GM21360 (cell line): ENCODE results near the gene UXS1.

Source experiments
- ATAC-seq: cut with Tn5 transposase; IDR thresholded peaks from one replicate; pipeline ENCODE4 v1.9.1; 2021; ENCODE audit warnings: mild to moderate bottlenecking, moderate library complexity; ENCODE audit not compliant: unreplicated experiment

UXS1 gene

DNA sequence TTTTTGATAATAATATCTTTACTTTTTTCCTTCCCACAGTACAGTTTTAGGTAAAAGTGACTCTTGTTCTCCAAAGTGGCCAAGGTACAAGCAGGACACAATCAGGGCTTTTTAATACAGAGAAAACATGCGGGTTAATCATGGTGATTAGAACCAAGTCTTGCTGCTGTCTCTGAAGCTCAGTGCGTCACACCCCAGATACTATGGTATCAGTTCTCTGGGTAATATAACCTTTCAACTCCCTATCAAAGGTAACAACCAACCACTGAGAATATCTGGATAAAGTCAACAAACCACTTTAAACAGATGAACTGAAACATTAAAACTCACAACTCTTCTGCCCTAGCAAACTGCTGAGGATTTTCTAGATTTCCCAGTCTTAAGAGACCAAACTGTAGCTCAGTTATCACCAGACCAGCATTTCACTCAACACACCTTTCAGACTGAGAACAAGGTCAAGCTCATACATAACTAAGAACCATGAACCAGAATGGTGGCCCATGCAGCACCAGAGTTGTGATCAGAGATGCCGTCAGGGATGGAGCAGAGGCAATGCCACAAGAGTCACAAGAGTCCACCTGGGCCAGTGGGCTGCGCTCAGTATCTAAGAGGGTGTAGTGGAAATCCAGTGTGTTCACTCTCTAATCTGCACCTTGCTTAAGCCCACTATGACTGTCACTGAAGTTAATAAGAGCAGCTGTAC is 103.0 kb downstream of the UXS1 start:
- no peak for ATAC-seq

- ATAC-seq, result no peak
These were observed 104.5 kb downstream of the UXS1 start for GRCh38 chr2:106089611-106090010.

- ATAC-seq, result no peak
These were observed 108.7 kb downstream of the UXS1 start for GRCh38 chr2:106085181-106085940.

GRCh38 chr2:106080959-106081358 is 113.1 kb downstream of the UXS1 start:
- ATAC-seq, result no peak

GRCh38 chr2:106078096-106078495 is 116.0 kb downstream of the UXS1 start:
- no peak for ATAC-seq

GRCh38 chr2:106076941-106077340 is 117.2 kb downstream of the UXS1 start:
- ATAC-seq, result no peak

DNA sequence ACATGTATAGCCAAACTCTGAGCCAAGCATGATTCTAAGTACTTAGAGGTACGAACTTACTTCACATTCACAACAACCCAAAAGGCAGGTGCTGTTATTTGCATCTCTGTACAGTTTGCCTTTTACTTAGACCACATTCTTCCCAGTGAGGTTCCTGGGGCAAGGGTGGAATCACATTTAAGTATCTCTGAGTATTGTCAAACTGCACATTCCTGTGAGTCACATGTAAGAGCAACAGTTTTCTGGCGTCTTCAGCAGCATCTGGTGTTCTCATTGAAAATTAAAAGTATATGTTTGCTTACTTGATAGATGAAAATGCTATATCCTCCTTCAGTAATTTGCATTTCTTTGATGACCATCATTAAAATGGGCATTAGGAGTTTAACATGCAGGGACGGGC is 119.1 kb downstream of the UXS1 start:
- no peak for ATAC-seq

GRCh38 chr2:106073678-106074406 is 120.3 kb downstream of the UXS1 start:
- ATAC-seq, result no peak

DNA sequence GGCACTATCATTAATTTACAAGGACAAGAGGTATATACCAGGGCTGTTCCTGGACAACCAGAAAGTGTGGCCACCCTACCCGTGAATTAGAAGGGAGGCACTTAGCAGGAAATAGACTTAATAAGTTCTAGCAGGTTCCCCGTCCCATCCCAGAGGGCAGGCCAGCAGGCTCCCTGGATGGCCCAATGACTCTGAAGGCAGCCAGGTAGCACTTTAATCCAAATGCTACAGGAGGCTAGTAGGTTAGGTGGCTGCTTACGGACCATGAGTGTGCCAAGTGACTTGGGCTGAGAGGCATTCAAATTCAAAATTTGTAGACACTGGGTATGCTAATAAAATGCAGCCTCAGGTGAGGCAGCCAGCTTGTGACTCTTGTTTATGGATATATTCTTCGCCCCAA is 123.9 kb downstream of the UXS1 start:
- no peak for ATAC-seq

DNA sequence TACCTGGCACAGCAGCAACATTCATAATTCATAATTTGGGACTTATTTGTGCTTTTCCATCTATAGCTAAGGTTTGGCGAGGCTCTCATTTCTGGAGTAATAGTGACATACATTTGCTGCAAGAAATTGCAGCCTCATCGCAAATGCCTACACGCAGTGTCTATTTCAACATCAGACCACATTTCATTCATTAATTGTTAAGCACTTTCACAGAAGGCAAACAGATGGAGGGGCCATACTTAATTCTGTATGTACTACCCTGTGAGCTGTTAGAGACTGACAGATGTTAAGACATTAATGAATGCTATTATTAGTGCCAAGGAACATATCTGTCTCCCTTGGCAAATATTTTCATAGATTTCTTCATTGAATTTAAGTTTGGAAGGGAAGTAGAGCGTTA is 125.7 kb downstream of the UXS1 start:
- ATAC-seq, result no peak

DNA sequence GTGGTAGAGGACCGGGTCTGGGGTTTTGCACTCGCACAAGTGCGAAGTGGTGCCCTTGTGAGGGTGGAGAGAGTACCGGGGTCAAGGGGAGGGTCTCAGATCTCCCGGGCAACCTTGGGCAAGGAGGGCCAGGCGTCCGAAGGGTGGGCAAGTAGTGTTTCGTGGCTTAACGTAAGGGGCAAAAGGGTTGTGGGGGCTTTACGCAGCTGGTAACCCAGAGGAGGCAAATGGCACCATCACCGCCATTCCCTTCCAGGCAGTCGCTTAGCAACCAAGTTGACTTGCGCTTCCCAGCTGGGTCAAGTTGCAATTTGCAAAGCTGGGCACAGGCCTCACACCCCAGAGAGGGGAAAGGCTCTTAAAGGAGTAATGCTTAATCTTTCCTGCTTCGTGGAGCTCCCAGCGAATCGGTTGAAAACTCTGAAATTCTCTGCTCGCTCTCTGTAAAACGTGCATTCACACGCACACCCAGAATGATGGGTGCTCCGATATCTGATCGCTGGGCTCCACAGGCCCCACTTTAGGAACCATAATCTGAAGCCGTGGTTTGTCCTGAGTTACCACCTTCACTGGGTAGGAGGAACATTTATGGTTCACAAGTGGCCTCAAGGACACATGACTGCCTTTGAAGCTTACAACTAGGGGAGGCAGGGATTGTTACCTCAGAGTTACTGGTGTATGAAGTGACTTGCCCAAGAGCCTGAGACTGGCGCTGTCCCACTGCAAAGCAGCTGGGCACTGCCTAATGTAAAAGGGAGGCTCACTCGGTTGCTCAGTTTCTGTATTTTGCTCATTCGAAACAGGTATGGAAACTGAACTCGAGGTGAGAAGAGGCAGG is 127.9 kb downstream of the UXS1 start:
- ATAC-seq, result no peak

DNA sequence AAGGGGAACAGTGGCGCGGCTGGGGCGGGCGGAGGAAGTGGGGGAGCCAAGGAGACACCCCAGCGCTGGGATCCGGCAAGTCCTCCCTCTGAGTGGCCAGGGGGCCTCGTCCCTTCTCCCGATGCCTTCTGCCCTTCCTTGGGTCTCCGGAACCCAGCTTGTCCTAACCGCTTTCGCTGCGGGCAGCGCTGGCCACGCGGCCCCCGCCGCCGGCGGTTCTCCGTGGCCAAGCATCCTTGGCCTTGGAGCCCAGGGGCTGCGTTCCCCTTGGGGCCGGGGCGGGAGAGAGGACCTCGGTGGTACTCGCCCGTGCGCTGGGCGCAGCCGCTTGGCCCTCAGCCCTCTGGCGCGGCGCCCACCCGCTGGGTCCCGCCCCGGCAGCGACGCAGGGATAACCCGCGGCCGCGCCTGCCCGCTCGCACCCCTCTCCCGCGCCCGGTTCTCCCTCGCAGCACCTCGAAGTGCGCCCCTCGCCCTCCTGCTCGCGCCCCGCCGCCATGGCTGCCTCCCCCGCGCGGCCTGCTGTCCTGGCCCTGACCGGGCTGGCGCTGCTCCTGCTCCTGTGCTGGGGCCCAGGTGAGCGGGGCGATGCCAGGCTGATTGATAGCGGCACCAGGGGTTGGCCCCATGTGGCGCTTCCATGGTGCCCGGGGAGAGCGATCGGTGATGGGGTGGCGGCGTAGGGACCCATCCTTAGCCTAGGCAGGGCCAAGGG is 128.7 kb downstream of the UXS1 start:
- ATAC-seq, result no peak

DNA sequence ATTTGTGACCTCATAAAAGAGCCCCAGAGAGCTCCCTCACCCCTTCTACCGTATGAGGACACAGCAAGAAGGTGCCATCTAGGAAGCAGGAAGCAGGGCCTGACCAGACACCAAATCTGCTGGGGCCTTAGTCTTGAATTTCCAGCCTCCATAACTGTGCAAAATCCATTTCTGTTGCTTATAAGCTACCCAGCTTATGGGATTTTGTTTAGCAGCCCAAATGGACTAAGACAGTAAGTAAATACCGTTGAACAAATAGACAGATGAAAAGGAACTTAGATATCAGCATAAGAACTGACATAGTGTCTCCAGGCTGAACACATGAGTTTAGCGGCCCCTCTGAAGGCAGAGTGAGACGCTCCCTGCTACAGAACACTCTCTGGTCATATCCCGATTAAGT is 130.9 kb downstream of the UXS1 start:
- no peak for ATAC-seq

DNA sequence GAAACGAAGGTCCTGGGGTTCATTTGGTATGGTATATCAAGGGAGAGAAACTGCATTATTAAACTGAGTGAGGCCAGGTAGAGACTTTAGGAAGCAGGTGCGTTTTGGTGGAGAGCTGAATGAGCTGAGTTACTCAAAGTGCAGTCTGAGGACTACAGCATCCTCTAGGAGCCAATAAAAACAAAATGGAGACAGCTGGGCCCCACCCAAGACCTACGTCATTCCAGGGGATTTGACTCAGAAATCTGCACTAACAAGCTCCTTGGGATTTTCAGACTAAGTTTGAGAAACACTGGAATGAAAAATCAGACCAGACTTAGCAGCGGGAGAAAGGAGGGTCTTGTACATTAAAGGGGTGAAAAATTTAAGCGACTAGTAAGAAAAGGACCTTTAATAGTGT is 131.5 kb downstream of the UXS1 start:
- ATAC-seq, result no peak

GRCh38 chr2:106061611-106062349 is 132.3 kb downstream of the UXS1 start:
- no peak for ATAC-seq

DNA sequence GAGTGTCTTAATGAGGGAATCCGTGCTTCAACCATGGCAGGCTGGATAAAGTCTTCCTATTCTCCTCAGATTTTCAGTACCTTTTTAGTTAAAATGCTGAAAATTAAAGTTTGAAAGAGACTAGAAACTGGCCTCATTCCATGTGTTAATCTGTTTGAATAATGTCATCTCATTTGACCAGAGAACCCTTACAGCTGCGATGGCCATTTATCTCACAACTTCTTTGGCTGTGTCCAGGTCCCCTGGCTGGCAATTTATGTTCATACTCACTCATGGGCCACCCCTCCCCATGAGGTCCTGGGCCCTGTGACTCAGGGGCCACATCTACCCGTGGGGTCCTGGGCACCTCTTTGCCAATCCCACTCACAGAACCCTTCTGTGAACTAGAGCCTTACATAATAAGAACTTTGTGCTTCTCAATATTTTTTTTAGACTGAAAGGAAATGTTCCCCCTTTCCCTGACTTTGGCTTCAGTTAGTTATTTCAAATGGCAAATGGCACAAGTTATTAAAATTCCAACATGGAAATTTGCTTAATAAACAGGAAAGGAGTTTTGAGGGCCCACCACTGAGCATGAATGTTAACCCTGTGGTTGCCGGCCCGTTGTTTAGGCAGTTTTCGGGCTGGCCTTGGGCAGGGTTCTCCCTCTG is 134.6 kb downstream of the UXS1 start:
- no peak for ATAC-seq

- no peak for ATAC-seq
These were observed 135.5 kb downstream of the UXS1 start for GRCh38 chr2:106058469-106059137.

DNA sequence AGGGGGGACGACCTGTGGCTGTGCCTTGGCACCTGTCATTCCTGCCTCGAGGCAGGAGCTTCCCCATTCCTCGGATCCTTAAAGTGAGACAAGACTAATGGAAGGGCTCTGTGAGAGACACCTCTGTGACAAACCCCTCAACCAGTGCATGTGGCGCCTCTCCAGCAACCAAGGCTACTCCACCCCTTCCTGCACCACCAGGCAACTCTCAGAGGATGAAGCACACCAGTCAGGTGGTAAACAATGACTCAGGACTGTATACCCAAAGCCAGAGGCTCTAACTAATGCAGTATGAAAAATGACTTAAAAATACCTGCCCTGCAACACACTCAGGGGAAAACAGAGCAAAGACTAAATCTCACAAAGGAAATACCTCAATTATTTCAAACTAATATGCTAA is 136.9 kb downstream of the UXS1 start:
- no peak for ATAC-seq
